DOHH2 (cell line): ENCODE data around the gene KDM4D.

Source experiments
- CTCF ChIP-seq: fragments of 200-600 bp; sonication (generic); IDR thresholded peaks from one replicate; pipeline ENCODE4 v1.5.1; 2014; ENCODE audit warnings: antibody characterized with exemption, mild to moderate bottlenecking, low read depth, low read length; ENCODE audit not compliant: poor library complexity, severe bottlenecking
- EZH2phosphoT487 ChIP-seq: fragments of 200-600 bp; sonication (generic); IDR thresholded peaks from 2 replicates; pipeline ENCODE4 v1.6.1; 2017; ENCODE audit warnings: borderline replicate concordance, mild to moderate bottlenecking, antibody characterized with exemption, low read length, moderate library complexity, mixed read lengths

GRCh38 chr11:94926271-94926625, 47.3 kb upstream of the KDM4D start:
- no peak for TF ChIP-seq CTCF
- TF ChIP-seq EZH2phosphoT487: no peak
